ENCODE results near the gene KCTD7.
"Not testable (repeated sequence)": the region's sequence is repeated elsewhere in the genome, so short reads cannot be mapped to it uniquely, and the experiment has no call there.

KCTD7 gene

GRCh38 chr7:66681491-66682349, 53.0 kb downstream of the KCTD7 start:
- DNase-seq (ENCODE audit: low read depth in 1 of 2, low spot score in 1 of 2), result peak; percentile 88 to 90

GRCh38 chr7:66682350-66683093, 53.8 kb downstream of the KCTD7 start:
- no peak for DNase-seq (ENCODE audit: low read depth in 1 of 2, low spot score in 1 of 2)

- not testable (repeated sequence) for DNase-seq (ENCODE audit: low read depth in 1 of 2, low spot score in 1 of 2)
Observed at GRCh38 chr7:66683094-66683769, 54.6 kb downstream of the KCTD7 start.

GRCh38 chr7:66683770-66684123, 55.1 kb downstream of the KCTD7 start:
- no peak for DNase-seq (ENCODE audit: low read depth in 1 of 2, low spot score in 1 of 2)

- not testable (repeated sequence) for DNase-seq (ENCODE audit: low read depth in 1 of 2, low spot score in 1 of 2)
Observed at GRCh38 chr7:66685663-66686062, 57.0 kb downstream of the KCTD7 start.

- DNase-seq (ENCODE audit: low read depth in 1 of 2, low spot score in 1 of 2), result no peak
Observed at GRCh38 chr7:66687186-66687585, 58.5 kb downstream of the KCTD7 start.

GRCh38 chr7:66687672-66688071, 59.0 kb downstream of the KCTD7 start:
- not testable (repeated sequence) for DNase-seq (ENCODE audit: low read depth in 1 of 2, low spot score in 1 of 2)

- no peak for DNase-seq (ENCODE audit: low read depth in 1 of 2, low spot score in 1 of 2)
Observed at GRCh38 chr7:66689081-66689480, 60.4 kb downstream of the KCTD7 start.

GRCh38 chr7:66693331-66693730, 64.7 kb downstream of the KCTD7 start:
- DNase-seq (ENCODE audit: low read depth in 1 of 2, low spot score in 1 of 2), result no peak

Data from activated T-helper 1 cell treated with anti-CD3 and anti-CD28 coated beads, Interleukin-2, amount 50 U/mL, for 16 hours (primary cell).